Measurements from ENCODE around the gene KSR2. TPM values are rescaled to one million over a fixed set of nuclear protein-coding genes. Genes with fewer than 3 reads are reported as not detected.
"Not testable (repeated sequence)": the region's sequence is repeated elsewhere in the genome, so short reads cannot be mapped to it uniquely, and the experiment has no call there.

KSR2 gene
- polyA plus RNA-seq, 3 donors from 2014 or later = not detected

DNA sequence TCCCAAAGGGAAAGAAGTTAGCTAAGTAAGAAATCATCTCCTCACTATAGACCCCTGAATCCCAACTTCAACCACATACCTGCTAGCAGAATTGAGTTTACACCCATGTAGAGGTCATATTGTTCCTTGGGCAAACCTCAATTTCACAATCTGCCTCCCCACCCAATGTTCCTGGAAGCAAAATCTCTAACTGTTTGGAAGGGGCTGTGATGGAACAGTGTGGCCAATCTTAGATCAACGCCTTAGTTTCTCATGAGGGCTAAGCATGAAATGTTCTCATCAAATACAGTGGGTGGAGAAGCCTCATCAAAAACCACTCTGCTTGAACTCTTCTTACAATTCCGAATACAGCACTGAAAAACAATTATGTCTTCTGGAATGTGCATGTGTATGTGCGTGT lies 323.3 kb downstream of the KSR2 start:
- H3K27me3 Mint-ChIP-seq (ENCODE audit: low read depth in 3 of 3) = peaks cover 1 to 5% (median 4%) of the 10 kb centered on the region in 3 donors
- peaks cover 0 to 2% (median 0%) of the 10 kb centered on the region in 6 donors for H3K9me3 Mint-ChIP-seq
- DNase-seq = no peak
- H3K4me3 Mint-ChIP-seq = no peak overlapping the region
- no peaks in the 10 kb centered on the region for H3K36me3 Mint-ChIP-seq
- no peaks in the 10 kb centered on the region for H3K4me1 Mint-ChIP-seq
- H3K27ac Mint-ChIP-seq = no peak overlapping the region

DNA sequence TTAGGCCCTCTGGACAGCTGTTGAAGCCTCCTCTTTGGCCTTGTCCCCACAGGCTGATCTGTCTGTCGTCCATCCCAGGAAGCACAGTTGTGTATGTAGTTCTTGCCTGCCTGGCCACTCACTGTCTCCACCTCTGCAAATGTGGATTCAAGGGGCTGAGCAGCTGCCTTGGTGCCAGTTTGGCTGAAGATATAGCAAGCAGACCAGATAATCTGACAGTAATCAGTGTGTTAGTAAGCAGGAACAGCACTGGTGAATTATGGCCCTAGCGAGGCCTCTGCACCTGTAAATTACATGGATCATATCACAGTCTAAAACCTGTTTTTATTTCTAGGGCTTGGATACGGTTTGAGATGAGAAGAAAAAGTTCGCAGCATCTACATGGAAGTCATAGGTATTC lies 324.8 kb downstream of the KSR2 start:
- Mint-ChIP-seq H3K4me1 (no peaks in the 10 kb centered on the region), H3K27ac (no peak overlapping the region), H3K27me3 (ENCODE audit: low read depth in 3 of 3) (peaks cover 4 to 5% (median 4%) of the 10 kb centered on the region in 3 donors), H3K9me3 (peaks cover 0 to 2% (median 0%) of the 10 kb centered on the region in 6 donors), H3K4me3 (no peak overlapping the region), H3K36me3 (no peaks in the 10 kb centered on the region)
- no peak for DNase-seq

GRCh38 chr12:117641885-117642284 lies 326.9 kb downstream of the KSR2 start:
- Mint-ChIP-seq H3K27ac (no peak overlapping the region), H3K27me3 (ENCODE audit: low read depth in 3 of 3) (peaks cover under 1 to 4% (median 2%) of the 10 kb centered on the region in 3 donors), H3K4me1 (no peaks in the 10 kb centered on the region), H3K4me3 (no peak overlapping the region), H3K36me3 (no peaks in the 10 kb centered on the region), H3K9me3 (peaks cover 0 to 3% (median 0%) of the 10 kb centered on the region in 6 donors)
- no peak for DNase-seq

DNA sequence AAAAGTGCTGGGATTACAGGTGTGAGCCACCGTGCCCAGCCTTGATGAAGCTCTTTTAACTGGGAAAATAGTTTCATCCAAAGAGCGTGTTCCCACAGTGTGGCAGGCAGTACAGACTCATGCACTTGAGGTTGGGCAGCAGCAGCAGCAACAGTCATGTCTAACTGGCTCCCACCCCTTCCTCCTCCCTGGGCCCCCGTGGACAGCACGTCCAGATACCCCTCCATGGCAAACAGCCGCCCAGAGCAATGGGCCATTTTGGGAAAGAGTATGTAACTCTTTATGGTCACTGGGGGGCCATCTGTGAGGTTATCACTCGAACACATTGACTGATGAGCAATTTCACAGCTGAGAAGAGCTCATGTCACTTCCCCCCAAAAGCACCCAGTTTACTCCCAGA lies 328.3 kb downstream of the KSR2 start:
- H3K27me3 Mint-ChIP-seq (ENCODE audit: low read depth in 3 of 3) = peaks cover 0 to 6% (median 0%) of the 10 kb centered on the region in 3 donors
- peaks cover 0 to 3% (median under 1%) of the 10 kb centered on the region in 6 donors for H3K9me3 Mint-ChIP-seq
- H3K27ac Mint-ChIP-seq = no peak overlapping the region
- H3K4me1 Mint-ChIP-seq = no peaks in the 10 kb centered on the region
- H3K36me3 Mint-ChIP-seq = no peaks in the 10 kb centered on the region
- no peak for DNase-seq
- H3K4me3 Mint-ChIP-seq = no peak overlapping the region

- H3K4me1 Mint-ChIP-seq = no peaks in the 10 kb centered on the region
- H3K9me3 Mint-ChIP-seq = peaks cover 0 to 9% (median 2%) of the 10 kb centered on the region in 6 donors
- no peak for DNase-seq
- no peaks in the 10 kb centered on the region for H3K36me3 Mint-ChIP-seq
- H3K27me3 Mint-ChIP-seq (ENCODE audit: low read depth in 3 of 3) = peaks cover 0 to 3% (median 0%) of the 10 kb centered on the region in 3 donors
- no peak overlapping the region for H3K27ac Mint-ChIP-seq
- H3K4me3 Mint-ChIP-seq = no peak overlapping the region
Measured at GRCh38 chr12:117629454-117629853, 339.3 kb downstream of the KSR2 start.

DNA sequence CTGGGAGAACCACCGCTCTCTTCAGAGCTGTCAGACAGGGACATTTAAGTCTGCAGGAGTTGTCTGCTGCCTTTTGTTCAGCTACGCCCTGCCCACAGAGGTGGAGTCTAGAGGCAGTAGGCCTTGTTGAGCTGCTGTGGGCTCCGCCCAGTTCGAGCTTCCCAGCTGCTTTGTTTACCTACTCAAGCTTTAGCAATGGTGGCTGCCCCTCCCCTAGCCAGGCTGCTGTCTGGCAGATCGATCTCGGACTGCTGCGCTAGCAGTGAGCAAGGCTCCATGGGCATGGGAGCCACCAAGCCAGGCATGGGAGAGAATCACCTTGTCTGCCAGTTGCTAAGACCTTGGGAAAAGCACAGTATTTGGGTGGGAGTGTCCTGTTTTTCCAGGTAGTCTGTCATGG lies 340.1 kb downstream of the KSR2 start:
- H3K36me3 Mint-ChIP-seq, H3K4me1 Mint-ChIP-seq, H3K9me3 Mint-ChIP-seq: not testable (repeated sequence)

DNA sequence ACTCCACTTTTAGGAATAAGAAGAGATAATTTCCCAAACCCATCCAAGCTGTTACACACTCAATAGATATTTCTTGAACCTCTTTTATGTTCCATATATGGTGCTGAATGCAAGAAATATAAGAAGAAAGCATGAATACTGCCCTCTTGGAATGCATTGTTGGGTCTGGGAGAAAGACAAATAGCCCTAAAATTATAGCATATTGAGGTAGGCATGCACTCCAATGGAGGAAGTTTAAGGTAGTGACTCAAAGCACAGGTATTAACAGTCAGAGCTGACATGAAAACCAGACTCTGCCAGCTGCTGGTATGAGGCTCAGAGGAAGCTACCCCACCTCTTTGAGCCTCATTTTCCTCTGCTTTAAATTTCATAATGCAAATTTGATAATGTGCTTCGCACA lies 346.0 kb downstream of the KSR2 start:
- peaks cover 0 to 1% (median 0%) of the 10 kb centered on the region in 3 donors for H3K27me3 Mint-ChIP-seq (ENCODE audit: low read depth in 3 of 3)
- DNase-seq = no peak
- H3K4me1 Mint-ChIP-seq = no peaks in the 10 kb centered on the region
- no peaks in the 10 kb centered on the region for H3K36me3 Mint-ChIP-seq
- H3K4me3 Mint-ChIP-seq = no peak overlapping the region
- H3K27ac Mint-ChIP-seq = no peak overlapping the region
- H3K9me3 Mint-ChIP-seq = peaks cover 0 to 10% (median 0%) of the 10 kb centered on the region in 6 donors

More for the DNA sequence above, 340.1 kb downstream of the KSR2 start:
- not testable (repeated sequence) for H3K4me3 Mint-ChIP-seq; H3K27ac Mint-ChIP-seq; H3K27me3 Mint-ChIP-seq (ENCODE audit: low read depth in 3 of 3); DNase-seq

GRCh38 chr12:117622087-117622486 lies 346.7 kb downstream of the KSR2 start:
- Mint-ChIP-seq H3K27me3 (ENCODE audit: low read depth in 3 of 3) (peaks cover 0 to 2% (median 0%) of the 10 kb centered on the region in 3 donors), H3K9me3 (peaks cover 0 to 12% (median 0%) of the 10 kb centered on the region in 6 donors), H3K36me3 (no peaks in the 10 kb centered on the region), H3K4me3 (no peak overlapping the region), H3K4me1 (no peaks in the 10 kb centered on the region), H3K27ac (no peak overlapping the region)
- no peak for DNase-seq

DNA sequence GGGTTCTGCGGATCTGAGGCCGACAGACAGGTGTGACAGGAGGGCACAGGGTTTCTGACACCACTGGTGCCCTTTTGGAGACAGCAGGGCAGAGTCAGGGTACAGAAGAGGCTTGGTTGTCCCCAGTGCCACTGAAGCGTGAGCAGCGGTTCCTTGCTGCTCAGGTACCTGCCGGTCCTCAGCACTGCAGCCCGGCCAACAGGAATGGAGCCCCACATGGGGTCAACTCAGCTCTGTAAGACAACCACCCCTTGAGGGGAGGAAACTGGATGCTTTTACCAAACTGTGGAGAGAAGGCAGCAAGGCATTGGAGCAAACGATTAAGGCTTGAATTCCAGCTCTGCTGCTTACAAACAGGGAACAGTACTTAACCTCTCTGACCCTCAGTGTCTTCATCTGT lies 361.0 kb downstream of the KSR2 start:
- peaks cover 0 to 2% (median 0%) of the 10 kb centered on the region in 3 donors for H3K27me3 Mint-ChIP-seq (ENCODE audit: low read depth in 3 of 3)
- no peaks in the 10 kb centered on the region for H3K9me3 Mint-ChIP-seq
- no peak overlapping the region for H3K27ac Mint-ChIP-seq
- no peak overlapping the region for H3K4me3 Mint-ChIP-seq
- DNase-seq = no peak
- no peaks in the 10 kb centered on the region for H3K4me1 Mint-ChIP-seq
- H3K36me3 Mint-ChIP-seq = no peaks in the 10 kb centered on the region

DNA sequence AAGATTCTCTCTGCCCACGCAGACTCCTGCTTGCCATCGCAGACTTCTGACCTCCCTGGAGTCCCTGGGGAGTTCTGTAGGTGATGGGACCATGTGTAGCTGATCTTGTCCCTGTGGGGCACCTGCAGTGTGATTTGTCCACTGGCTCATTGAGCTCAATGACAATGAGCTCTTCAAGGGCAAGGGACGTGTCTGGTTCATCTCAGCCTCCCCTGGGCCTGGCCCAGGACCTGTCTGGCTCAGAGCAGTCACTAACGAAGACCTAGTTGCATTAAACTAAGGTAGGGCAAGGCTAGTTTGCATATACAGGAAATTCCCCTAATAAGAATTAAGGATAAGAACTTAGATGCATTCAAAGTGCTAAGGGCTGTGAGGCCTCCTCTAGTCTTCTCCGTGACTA lies 361.8 kb downstream of the KSR2 start:
- Mint-ChIP-seq H3K9me3 (no peaks in the 10 kb centered on the region), H3K27ac (no peak overlapping the region), H3K36me3 (no peaks in the 10 kb centered on the region), H3K27me3 (ENCODE audit: low read depth in 3 of 3) (peaks cover 0 to 2% (median 0%) of the 10 kb centered on the region in 3 donors), H3K4me3 (no peak overlapping the region), H3K4me1 (no peaks in the 10 kb centered on the region)
- DNase-seq = no peak

DNA sequence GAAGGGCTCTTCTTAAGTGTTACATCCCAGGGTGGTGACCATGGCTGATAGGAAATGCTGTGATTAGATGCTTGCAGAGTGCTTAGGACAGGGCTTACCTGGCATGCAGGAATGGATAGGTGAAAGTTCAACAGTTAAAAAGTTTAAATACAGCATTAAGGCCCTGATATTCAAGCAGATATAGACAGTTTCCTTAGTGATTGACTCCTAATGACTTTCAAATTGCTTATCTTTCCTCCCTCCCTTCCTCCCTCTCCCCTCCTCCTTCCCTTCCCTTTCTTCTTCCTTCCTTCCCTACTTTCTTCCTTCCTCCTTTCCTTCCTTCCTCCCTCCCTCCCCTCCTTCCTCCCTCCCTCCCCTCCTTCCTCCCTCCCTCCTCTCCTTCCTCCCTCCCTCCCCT lies 362.8 kb downstream of the KSR2 start:
- H3K4me3 Mint-ChIP-seq = no peak overlapping the region
- no peak overlapping the region for H3K27ac Mint-ChIP-seq
- H3K9me3 Mint-ChIP-seq = no peaks in the 10 kb centered on the region
- peaks cover 0 to 2% (median 0%) of the 10 kb centered on the region in 3 donors for H3K27me3 Mint-ChIP-seq (ENCODE audit: low read depth in 3 of 3)
- no peaks in the 10 kb centered on the region for H3K4me1 Mint-ChIP-seq
- H3K36me3 Mint-ChIP-seq = no peaks in the 10 kb centered on the region
- no peak for DNase-seq

GRCh38 chr12:117603316-117604113 lies 365.3 kb downstream of the KSR2 start:
- Mint-ChIP-seq H3K4me1 (no peaks in the 10 kb centered on the region), H3K9me3 (no peaks in the 10 kb centered on the region), H3K4me3 (no peak overlapping the region), H3K36me3 (no peaks in the 10 kb centered on the region), H3K27me3 (ENCODE audit: low read depth in 3 of 3) (peaks cover 0 to 2% (median 0%) of the 10 kb centered on the region in 3 donors), H3K27ac (no peak overlapping the region)
- DNase-seq = no peak

DNA sequence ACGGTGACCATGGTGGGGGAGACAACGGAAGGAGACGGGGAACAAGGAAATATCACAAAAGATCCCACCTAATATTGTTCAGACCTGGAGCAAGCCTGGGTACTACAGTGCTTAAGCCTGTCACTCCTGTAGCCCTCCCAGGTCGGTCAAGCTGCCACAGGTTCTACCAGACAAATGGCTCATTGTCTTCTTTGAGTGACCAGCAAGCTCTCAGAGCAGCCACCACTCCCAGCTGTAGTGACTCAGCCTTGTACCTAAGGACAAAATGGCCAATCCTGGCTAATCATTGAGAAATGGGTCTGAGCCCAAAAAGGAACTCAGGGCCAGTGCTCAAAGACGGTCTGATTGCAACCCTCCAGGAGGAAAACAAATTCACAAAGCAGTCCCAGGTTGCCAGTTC lies 368.9 kb downstream of the KSR2 start:
- DNase-seq = no peak
- Mint-ChIP-seq H3K27ac (no peak overlapping the region), H3K4me3 (no peak overlapping the region), H3K9me3 (no peaks in the 10 kb centered on the region), H3K27me3 (ENCODE audit: low read depth in 3 of 3) (no peaks in the 10 kb centered on the region), H3K36me3 (no peaks in the 10 kb centered on the region), H3K4me1 (no peaks in the 10 kb centered on the region)

- no peak for DNase-seq
- no peak overlapping the region for H3K27ac Mint-ChIP-seq
- no peaks in the 10 kb centered on the region for H3K4me1 Mint-ChIP-seq
- H3K9me3 Mint-ChIP-seq = no peaks in the 10 kb centered on the region
- H3K4me3 Mint-ChIP-seq = no peak overlapping the region
- no peaks in the 10 kb centered on the region for H3K27me3 Mint-ChIP-seq (ENCODE audit: low read depth in 3 of 3)
- H3K36me3 Mint-ChIP-seq = no peaks in the 10 kb centered on the region
Measured at GRCh38 chr12:117596968-117597367, 371.8 kb downstream of the KSR2 start.

DNA sequence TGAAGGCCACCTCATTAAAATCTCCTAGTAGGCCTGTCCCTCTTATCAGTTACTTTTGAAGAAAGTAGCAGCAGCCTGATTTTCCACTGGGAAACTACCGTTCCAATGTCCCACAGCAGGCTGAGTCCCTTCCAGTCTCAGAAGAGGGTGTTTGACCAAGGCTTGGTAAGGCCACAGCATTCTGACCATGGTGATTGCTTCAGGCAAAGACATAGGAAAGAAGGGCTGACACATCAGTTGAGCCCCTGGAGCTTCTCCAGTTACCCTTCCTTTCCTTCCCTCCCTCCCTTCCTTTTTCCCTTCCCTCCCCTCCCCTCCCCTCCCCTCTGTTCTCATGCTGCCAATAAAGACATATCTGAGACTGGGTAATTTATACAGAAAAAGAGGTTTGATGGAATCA lies 373.0 kb downstream of the KSR2 start:
- H3K36me3 Mint-ChIP-seq = no peaks in the 10 kb centered on the region
- no peaks in the 10 kb centered on the region for H3K9me3 Mint-ChIP-seq
- H3K27ac Mint-ChIP-seq = no peak overlapping the region
- H3K4me1 Mint-ChIP-seq = no peaks in the 10 kb centered on the region
- peaks cover 0 to 4% (median 3%) of the 10 kb centered on the region in 3 donors for H3K27me3 Mint-ChIP-seq (ENCODE audit: low read depth in 3 of 3)
- no peak overlapping the region for H3K4me3 Mint-ChIP-seq
- no peak for DNase-seq

Data from immature natural killer cell (primary cell).